ENCODE measurements around the gene CCDC167.
A peak's percentile ranks its signal among the peaks of the same experiment; 100 is the strongest.
"Not testable (repeated sequence)": the region's sequence is repeated elsewhere in the genome, so short reads cannot be mapped to it uniquely, and the experiment has no call there.

CCDC167 gene

GRCh38 chr6:37507690-37508421, 8.2 kb upstream of the CCDC167 start:
- peak in 1 of 5 donors; percentile 52 for DNase-seq

- no peak for DNase-seq
Measured at GRCh38 chr6:37507077-37507476, 7.4 kb upstream of the CCDC167 start.

- DNase-seq, result no peak
Measured at GRCh38 chr6:37506479-37506878, 6.8 kb upstream of the CCDC167 start.

GRCh38 chr6:37504024-37504423, 4.3 kb upstream of the CCDC167 start:
- no peak for DNase-seq

GRCh38 chr6:37503309-37503965, 3.7 kb upstream of the CCDC167 start:
- no peak for DNase-seq

GRCh38 chr6:37502703-37503291, 3.1 kb upstream of the CCDC167 start:
- peak; percentile 54 to 76 (median 70) for DNase-seq

- DNase-seq, result peak in 3 of 5 donors; percentile 28 to 69 (median 43)
Measured at GRCh38 chr6:37501632-37502491, 2.2 kb upstream of the CCDC167 start.

GRCh38 chr6:37500904-37501303, 1.2 kb upstream of the CCDC167 start:
- not testable (repeated sequence) for DNase-seq

GRCh38 chr6:37500294-37500608, 558 bp upstream of the CCDC167 start:
- DNase-seq, result no peak

- no peak for DNase-seq
Measured at GRCh38 chr6:37496951-37497885, 2.5 kb downstream of the CCDC167 start.

GRCh38 chr6:37495244-37495934, 4.3 kb downstream of the CCDC167 start:
- no peak for DNase-seq

GRCh38 chr6:37493661-37493995, 6.1 kb downstream of the CCDC167 start:
- no peak for DNase-seq

GRCh38 chr6:37492991-37493660, 6.6 kb downstream of the CCDC167 start:
- DNase-seq, result no peak

- no peak for DNase-seq
Measured at GRCh38 chr6:37492236-37492972, 7.3 kb downstream of the CCDC167 start.

GRCh38 chr6:37491830-37492208, 7.9 kb downstream of the CCDC167 start:
- DNase-seq, result no peak

GRCh38 chr6:37491171-37491829, 8.4 kb downstream of the CCDC167 start:
- DNase-seq, result no peak

- DNase-seq, result no peak
Measured at GRCh38 chr6:37490536-37491170, 9.0 kb downstream of the CCDC167 start.

- no peak for DNase-seq
Measured at GRCh38 chr6:37489697-37490336, 9.9 kb downstream of the CCDC167 start.

- DNase-seq, result no peak
Measured at GRCh38 chr6:37488476-37488875, 11.2 kb downstream of the CCDC167 start.

All from T-helper 1 cell (primary cell).